Activated B cell treated with CpG ODN at 0.5 μM for 24 hours (primary cell): ENCODE measurements around the gene BAHCC1. TPM values are rescaled to one million over a fixed set of nuclear protein-coding genes. Genes with fewer than 3 reads are reported as not detected.

Source experiments
- ATAC-seq: fragments of 200-7000 bp; cut with Tn5 transposase; one replicate; pipeline ENCODE4 v1.10.0; 2021; ENCODE audit warnings: low read depth, mild to moderate bottlenecking, moderate library complexity
- CTCF ChIA-PET: fragments of 350-600 bp; sonication (Branson Sonifier 250); formaldehyde crosslinking; loops from one replicate; lab custom pipeline; 2021; ENCODE audit warnings: antibody characterized with exemption; lab: Charles Lee
- POLR2A ChIA-PET: fragments of 350-600 bp; sonication (Branson Sonifier 250); formaldehyde crosslinking; loops from one replicate; lab custom pipeline; 2021; ENCODE audit warnings: antibody characterized with exemption; lab: Charles Lee
- DNase-seq: peaks from one replicate; pipeline ENCODE4 v3.0.0; 2022
- H3K27ac Mint-ChIP-seq: one replicate; pipeline ENCODE4 v1.8.0; 2020; ENCODE audit warnings: mixed read lengths
- H3K27me3 Mint-ChIP-seq: one replicate; pipeline ENCODE4 v1.8.0; 2021; ENCODE audit warnings: mixed read lengths
- H3K36me3 Mint-ChIP-seq: one replicate; pipeline ENCODE4 v1.8.0; 2021; ENCODE audit warnings: low read depth, mixed read lengths
- H3K4me1 Mint-ChIP-seq: one replicate; pipeline ENCODE4 v1.8.0; 2021; ENCODE audit warnings: mixed read lengths
- H3K4me3 Mint-ChIP-seq: one replicate; pipeline ENCODE4 v1.8.0; 2020; ENCODE audit warnings: mild to moderate bottlenecking, mixed read lengths
- H3K9me3 Mint-ChIP-seq: one replicate; pipeline ENCODE4 v1.8.0; 2020; ENCODE audit warnings: mixed read lengths
- intact Hi-C: fragments of 100-400 bp; cut with micrococcal nuclease; formaldehyde crosslinking; loops from one replicate; pipeline ENCODE4 v1.15.1; 2024
- total RNA-seq: library from RNA; stranded (reverse); gene quantifications from 2 replicates; pipeline ENCODE4 v1.2.3, GENCODE V29; 2022
- TF ChIP-seq, protein P1 (sequence below): fragments of 200-600 bp; IDR thresholded peaks from one replicate; pipeline ENCODE4 v1.8.0; 2022; ENCODE audit warnings: antibody characterized with exemption, mild to moderate bottlenecking

Gene BAHCC1
- total RNA-seq, 1 donor from 2014 or later: 0.13 TPM

DNA sequence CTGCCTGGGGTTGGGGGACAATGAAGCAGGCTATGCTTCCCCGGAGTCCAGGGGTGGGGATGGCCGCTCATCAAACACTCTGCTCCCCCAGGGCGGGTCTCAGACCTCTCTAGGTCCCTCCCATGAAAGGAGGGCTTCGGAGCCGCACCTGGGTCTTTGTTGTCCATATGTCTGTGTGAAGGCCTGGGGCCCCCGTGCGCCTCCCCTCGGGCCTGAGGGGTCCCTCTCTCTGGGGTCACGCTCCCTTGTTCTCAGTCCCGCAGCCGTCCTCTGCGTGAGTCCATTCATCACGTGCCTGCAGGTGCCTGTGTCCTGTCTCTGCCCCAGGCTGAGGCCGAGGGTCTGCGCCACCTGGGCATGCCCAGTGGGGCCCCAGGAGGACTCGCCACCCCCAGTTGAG, 15.6 kb downstream of the BAHCC1 start:
- peaks cover 16% of the 10 kb centered on the region for H3K4me1 Mint-ChIP-seq
- H3K9me3 Mint-ChIP-seq: no peaks in the 10 kb centered on the region
- no peak for DNase-seq
- TF ChIP-seq, protein P1, sequence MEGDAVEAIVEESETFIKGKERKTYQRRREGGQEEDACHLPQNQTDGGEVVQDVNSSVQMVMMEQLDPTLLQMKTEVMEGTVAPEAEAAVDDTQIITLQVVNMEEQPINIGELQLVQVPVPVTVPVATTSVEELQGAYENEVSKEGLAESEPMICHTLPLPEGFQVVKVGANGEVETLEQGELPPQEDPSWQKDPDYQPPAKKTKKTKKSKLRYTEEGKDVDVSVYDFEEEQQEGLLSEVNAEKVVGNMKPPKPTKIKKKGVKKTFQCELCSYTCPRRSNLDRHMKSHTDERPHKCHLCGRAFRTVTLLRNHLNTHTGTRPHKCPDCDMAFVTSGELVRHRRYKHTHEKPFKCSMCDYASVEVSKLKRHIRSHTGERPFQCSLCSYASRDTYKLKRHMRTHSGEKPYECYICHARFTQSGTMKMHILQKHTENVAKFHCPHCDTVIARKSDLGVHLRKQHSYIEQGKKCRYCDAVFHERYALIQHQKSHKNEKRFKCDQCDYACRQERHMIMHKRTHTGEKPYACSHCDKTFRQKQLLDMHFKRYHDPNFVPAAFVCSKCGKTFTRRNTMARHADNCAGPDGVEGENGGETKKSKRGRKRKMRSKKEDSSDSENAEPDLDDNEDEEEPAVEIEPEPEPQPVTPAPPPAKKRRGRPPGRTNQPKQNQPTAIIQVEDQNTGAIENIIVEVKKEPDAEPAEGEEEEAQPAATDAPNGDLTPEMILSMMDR: no peak
- H3K27ac Mint-ChIP-seq: no peak overlapping the region
- ATAC-seq: no peak
- ChIA-PET CTCF (no interaction called here), POLR2A (no interaction called here)
- no peak overlapping the region for H3K4me3 Mint-ChIP-seq
- H3K27me3 Mint-ChIP-seq: peaks cover 21% of the 10 kb centered on the region
- intact Hi-C loops: no loop called here
- H3K36me3 Mint-ChIP-seq: no peaks in the 10 kb centered on the region

DNA sequence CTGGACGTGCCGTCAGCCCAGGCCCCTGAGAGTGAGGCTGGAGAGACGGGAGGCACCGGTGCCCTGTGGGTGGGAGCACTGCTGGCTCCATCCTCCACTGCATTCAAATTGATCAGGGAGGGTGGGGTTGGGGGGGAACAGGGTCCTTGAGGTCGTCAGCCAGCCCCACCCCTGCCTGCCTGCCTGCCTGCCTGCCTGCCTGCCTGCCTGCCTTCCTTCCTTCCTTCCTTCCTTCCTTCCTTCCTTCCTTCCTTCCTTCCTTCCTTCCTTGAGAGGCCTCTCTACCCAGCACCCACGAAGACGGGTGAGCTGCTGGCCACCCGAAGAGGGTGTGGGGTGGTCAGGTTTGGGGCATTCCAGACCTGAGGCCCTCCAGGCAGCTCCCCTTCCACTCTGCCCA, 16.0 kb downstream of the BAHCC1 start:
- Mint-ChIP-seq H3K9me3 (no peaks in the 10 kb centered on the region), H3K4me1 (peaks cover 16% of the 10 kb centered on the region), H3K27ac (no peak overlapping the region), H3K36me3 (no peaks in the 10 kb centered on the region), H3K27me3 (peaks cover 21% of the 10 kb centered on the region), H3K4me3 (no peak overlapping the region)
- CTCF ChIA-PET: no interaction called here
- no peak for DNase-seq
- TF ChIP-seq, protein P1: no peak
- ATAC-seq: no peak
- intact Hi-C loops: no loop called here
- POLR2A ChIA-PET: no interaction called here

DNA sequence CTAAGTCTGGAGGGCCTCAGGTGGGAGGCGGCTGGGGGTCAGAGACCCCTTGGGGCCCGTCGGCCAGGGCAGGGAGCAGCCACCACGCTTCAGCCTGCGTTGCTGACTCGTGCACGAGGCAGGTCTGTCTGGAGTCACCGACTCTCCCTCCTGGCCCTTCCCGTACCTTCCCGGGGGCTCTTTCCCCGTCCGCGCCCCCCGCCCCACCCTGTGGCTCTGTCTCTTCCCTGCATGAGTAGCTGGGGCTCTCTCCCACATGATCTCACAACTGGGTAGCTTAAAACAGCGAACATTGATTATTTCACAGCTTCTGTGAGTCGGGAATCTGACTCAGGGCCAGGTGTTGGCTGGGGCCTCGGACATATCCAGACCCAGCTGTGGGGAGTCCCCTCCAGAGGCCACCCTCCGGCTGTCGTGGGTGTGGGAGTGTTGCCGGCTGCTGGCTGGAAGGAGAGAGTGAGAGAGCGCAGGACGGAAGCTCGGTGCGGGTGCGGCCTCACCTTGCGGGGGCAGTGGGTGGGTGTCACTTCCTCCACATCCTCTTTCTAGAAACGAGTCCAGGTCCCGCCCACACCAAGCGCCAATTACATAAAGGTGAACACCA, 17.3 kb downstream of the BAHCC1 start:
- Mint-ChIP-seq H3K27ac (no peak overlapping the region), H3K4me3 (peak overlapping the region; percentile 24), H3K4me1 (peaks cover 16% of the 10 kb centered on the region), H3K27me3 (peaks cover 15% of the 10 kb centered on the region), H3K9me3 (no peaks in the 10 kb centered on the region), H3K36me3 (no peaks in the 10 kb centered on the region)
- ChIA-PET POLR2A (interaction anchor here (1.0 kb wide), 1 partner anchor 117 kb away, joined by 3 read pairs; the partner anchor contains the start of gene SLC38A10), CTCF (no interaction called here)
- ATAC-seq (peak; percentile 76), DNase-seq (no peak)
- TF ChIP-seq, protein P1: no peak
- intact Hi-C loops: no loop called here

DNA sequence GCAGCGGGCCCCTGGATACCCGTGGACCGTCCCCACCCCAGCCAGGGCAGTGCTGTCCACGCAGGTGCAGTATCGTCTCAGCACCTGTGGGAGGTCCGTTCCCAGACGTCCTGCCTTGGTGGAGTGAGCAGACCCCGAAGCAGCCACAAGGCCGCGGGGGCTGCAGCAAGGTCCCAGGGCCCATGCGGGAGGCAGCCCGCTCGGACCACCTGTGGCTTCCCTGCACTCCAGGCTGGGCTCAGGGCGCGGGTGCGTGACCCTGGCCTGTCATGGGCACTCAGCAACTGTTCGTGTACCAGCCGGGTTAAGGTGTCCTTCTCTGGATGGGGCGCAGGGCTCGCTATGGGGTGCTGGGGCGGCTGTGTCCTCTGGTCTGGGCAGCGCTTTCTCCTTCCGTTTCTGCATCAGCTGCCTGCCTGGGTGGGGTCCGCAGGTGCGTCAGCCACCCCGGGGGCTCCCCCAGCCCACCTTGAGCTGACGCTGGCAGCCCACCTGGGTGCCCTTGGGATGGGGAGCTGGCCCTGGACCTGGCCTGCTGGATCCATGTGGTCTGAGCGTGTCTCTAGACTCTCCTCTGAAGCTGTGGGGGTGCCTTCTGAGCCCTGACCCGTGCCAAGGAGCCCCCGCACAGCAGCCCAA, 18.4 kb downstream of the BAHCC1 start:
- Mint-ChIP-seq H3K27ac (no peak overlapping the region), H3K9me3 (no peaks in the 10 kb centered on the region), H3K27me3 (peaks cover 8% of the 10 kb centered on the region), H3K36me3 (no peaks in the 10 kb centered on the region), H3K4me1 (peaks cover 16% of the 10 kb centered on the region), H3K4me3 (no peak overlapping the region)
- CTCF ChIA-PET: no interaction called here
- no peak for ATAC-seq
- intact Hi-C loops: no loop called here
- TF ChIP-seq, protein P1: no peak
- DNase-seq: no peak
- POLR2A ChIA-PET: no interaction called here

DNA sequence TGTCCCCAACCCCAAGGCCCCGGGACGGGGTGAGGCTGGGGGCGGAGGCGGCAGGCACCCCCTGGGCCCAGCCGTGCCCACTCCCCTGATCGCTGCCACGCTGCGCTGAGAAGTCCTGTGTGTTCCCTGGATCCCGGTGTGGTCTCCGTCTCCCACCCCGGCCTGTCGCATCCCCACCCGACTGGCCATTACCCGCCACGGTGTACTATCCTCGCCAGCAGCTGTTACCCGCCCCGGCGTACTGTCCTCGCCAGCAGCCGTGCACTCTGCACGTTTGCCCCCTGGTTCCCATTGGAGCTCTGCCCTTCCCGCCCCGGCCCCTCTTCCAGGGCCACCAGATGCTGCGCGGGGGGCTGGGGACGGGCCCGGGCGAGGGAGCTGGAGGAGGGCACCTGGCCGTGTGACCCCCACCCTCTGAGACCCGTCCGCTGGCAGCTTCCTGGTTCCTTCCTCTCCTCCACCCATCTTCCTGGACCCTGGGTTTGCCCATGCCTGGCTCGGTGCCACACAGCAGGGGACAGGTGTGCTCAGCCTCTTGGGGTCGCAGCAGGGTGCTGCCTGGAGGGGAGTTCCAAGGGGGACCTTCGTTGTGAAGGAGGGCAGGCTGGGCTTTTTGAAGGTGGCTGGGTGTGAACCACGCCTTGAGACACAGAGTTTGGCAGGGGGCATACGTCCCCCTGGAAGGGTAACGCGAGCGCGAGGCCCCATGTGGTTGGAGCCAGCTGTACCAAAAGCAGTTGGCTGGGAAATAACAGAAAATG, 19.7 kb downstream of the BAHCC1 start:
- Mint-ChIP-seq H3K4me3 (no peak overlapping the region), H3K9me3 (no peaks in the 10 kb centered on the region), H3K27me3 (peaks cover 2% of the 10 kb centered on the region), H3K36me3 (no peaks in the 10 kb centered on the region), H3K4me1 (peaks cover 16% of the 10 kb centered on the region), H3K27ac (no peak overlapping the region)
- ChIA-PET POLR2A (no interaction called here), CTCF (no interaction called here)
- DNase-seq: no peak
- ATAC-seq: no peak
- TF ChIP-seq, protein P1: no peak
- intact Hi-C loops: no loop called here
